ENCODE data around the gene GRIFIN. TPM values are rescaled to one million over a fixed set of nuclear protein-coding genes. Genes with fewer than 3 reads are reported as not detected.
A peak's percentile ranks its signal among the peaks of the same experiment; 100 is the strongest.

The GRIFIN gene
- polyA plus RNA-seq, 1 of the 3 experiments (the other 2 are of a cell fraction) = not detected

DNA sequence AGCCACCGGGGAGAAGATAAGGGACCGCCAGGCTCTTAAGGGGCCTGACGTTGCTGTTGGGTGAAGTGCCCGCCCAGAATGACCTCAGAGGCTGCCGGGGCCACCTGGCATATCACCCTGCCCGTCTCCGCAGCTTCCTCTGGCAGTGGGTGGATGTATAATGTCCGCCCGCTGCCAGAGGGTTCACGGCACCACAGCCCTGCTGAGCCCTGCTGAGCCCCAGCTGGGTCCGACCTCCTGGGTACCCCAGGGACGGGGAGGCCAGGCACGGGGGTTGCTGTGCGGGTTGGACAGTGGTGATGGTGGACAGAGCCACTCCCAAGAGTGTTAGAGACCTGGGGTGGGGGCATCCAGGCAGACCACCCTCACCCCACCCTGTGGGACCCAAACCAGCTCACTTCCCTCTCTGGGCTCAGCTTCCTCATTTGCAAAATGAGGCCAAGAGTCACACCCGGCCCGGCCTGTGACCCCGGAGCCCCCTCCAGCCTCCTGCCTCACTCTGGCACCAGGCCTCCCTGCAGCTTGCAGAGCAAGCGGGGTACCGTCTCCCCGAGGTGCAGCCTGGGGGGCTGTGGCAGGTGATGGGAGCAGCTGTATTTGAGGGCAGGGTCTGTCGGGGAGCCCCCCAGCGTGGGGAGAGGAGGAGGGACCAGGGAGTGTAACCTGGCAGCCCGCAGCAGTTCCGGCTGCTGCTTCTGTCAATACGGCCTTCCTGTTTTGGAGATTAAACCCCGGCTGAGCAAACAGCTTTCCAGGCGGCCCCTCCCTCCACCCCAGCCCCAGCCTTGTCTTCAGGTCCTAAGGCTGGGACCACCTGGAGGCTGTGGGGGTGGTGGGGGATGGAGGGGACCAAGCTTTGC is 34.9 kb upstream of the GRIFIN start:
- Histone ChIP-seq H4K20me1 (ENCODE audit: insufficient read depth) (no peaks in the 10 kb centered on the region), H3K27me3 (ENCODE audit: insufficient read depth) (no peaks in the 10 kb centered on the region), H3K79me2 (ENCODE audit: insufficient read depth) (no peaks in the 10 kb centered on the region), H3K4me3 (ENCODE audit: low read depth in 2 of 2, low read length in 1 of 2) (no peak overlapping the region), H2AFZ (ENCODE audit: low read depth) (no peak overlapping the region), H3K4me2 (no peak overlapping the region), H3F3A (replicated peaks; ENCODE audit: insufficient read depth) (peaks cover 7% of the 10 kb centered on the region), H3K9me2 (no peaks in the 10 kb centered on the region), H3K4me1 (ENCODE audit: control insufficient read depth in 1 of 2, insufficient read depth in 2 of 2, low read depth in 1 of 2, low read length in 1 of 2) (peaks cover 9 to 78% of the 10 kb centered on the region in 2 experiments; a peak in 3 of 4 replicates), H3K9ac (no peak overlapping the region), H3K27ac (ENCODE audit: low read depth in 2 of 2, low read length in 1 of 2) (peak overlapping the region in 1 of 2 experiments; percentile 67; a peak in 2 of 4 replicates), H3K9me3 (no peaks in the 10 kb centered on the region), H3K36me3 (replicated peaks in 1 of 2; ENCODE audit: control insufficient read depth in 1 of 2, insufficient read depth in 2 of 2, low read length in 1 of 2) (no peaks in the 10 kb centered on the region)
- TF ChIP-seq GATA2 (CRISPR knock-in tag; IDR thresholded peaks at IDR 0.05) (no peak), FOXJ3 (CRISPR knock-in tag; IDR thresholded peaks at IDR 0.05) (no peak), GABPA (IDR thresholded peaks at IDR 0.05; ENCODE audit: low read depth) (no peak), RAD21 (IDR thresholded peaks at IDR 0.05; ENCODE audit: low read length) (no peak), EP300 (IDR thresholded peaks at IDR 0.05; ENCODE audit: borderline replicate concordance in 1 of 2, low read depth in 1 of 2, low read length in 1 of 2) (no peak), SIN3A (IDR thresholded peaks at IDR 0.05; ENCODE audit: borderline replicate concordance, low read depth, low read length) (no peak), RFX5 (IDR thresholded peaks at IDR 0.05; ENCODE audit: low read length) (no peak), NFIC (IDR thresholded peaks at IDR 0.05; ENCODE audit: borderline replicate concordance) (no peak), TCF12 (IDR thresholded peaks at IDR 0.05) (no peak)
- TF ChIP-seq, protein P1, sequence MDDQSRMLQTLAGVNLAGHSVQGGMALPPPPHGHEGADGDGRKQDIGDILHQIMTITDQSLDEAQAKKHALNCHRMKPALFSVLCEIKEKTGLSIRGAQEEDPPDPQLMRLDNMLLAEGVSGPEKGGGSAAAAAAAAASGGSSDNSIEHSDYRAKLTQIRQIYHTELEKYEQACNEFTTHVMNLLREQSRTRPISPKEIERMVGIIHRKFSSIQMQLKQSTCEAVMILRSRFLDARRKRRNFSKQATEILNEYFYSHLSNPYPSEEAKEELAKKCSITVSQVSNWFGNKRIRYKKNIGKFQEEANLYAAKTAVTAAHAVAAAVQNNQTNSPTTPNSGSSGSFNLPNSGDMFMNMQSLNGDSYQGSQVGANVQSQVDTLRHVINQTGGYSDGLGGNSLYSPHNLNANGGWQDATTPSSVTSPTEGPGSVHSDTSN (IDR thresholded peaks at IDR 0.05) = no peak
- TF ChIP-seq, protein P2, sequence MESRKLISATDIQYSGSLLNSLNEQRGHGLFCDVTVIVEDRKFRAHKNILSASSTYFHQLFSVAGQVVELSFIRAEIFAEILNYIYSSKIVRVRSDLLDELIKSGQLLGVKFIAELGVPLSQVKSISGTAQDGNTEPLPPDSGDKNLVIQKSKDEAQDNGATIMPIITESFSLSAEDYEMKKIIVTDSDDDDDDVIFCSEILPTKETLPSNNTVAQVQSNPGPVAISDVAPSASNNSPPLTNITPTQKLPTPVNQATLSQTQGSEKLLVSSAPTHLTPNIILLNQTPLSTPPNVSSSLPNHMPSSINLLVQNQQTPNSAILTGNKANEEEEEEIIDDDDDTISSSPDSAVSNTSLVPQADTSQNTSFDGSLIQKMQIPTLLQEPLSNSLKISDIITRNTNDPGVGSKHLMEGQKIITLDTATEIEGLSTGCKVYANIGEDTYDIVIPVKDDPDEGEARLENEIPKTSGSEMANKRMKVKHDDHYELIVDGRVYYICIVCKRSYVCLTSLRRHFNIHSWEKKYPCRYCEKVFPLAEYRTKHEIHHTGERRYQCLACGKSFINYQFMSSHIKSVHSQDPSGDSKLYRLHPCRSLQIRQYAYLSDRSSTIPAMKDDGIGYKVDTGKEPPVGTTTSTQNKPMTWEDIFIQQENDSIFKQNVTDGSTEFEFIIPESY (IDR thresholded peaks at IDR 0.05; ENCODE audit: borderline replicate concordance, low read depth) = no peak
- TF ChIP-seq, protein P3, sequence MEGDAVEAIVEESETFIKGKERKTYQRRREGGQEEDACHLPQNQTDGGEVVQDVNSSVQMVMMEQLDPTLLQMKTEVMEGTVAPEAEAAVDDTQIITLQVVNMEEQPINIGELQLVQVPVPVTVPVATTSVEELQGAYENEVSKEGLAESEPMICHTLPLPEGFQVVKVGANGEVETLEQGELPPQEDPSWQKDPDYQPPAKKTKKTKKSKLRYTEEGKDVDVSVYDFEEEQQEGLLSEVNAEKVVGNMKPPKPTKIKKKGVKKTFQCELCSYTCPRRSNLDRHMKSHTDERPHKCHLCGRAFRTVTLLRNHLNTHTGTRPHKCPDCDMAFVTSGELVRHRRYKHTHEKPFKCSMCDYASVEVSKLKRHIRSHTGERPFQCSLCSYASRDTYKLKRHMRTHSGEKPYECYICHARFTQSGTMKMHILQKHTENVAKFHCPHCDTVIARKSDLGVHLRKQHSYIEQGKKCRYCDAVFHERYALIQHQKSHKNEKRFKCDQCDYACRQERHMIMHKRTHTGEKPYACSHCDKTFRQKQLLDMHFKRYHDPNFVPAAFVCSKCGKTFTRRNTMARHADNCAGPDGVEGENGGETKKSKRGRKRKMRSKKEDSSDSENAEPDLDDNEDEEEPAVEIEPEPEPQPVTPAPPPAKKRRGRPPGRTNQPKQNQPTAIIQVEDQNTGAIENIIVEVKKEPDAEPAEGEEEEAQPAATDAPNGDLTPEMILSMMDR (IDR thresholded peaks at IDR 0.05) = no peak
- TF ChIP-seq, protein P4, sequence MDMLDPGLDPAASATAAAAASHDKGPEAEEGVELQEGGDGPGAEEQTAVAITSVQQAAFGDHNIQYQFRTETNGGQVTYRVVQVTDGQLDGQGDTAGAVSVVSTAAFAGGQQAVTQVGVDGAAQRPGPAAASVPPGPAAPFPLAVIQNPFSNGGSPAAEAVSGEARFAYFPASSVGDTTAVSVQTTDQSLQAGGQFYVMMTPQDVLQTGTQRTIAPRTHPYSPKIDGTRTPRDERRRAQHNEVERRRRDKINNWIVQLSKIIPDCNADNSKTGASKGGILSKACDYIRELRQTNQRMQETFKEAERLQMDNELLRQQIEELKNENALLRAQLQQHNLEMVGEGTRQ (IDR thresholded peaks at IDR 0.05; ENCODE audit: borderline replicate concordance, low read depth, low read length) = no peak
- ChIA-PET CTCF (interaction anchor here (1.0 to 1.5 kb wide), 6 partner anchors 8 to 160 kb away, joined by 3 to 9 read pairs (median 4); no protein-coding TSS in a partner anchor), POLR2A (no interaction called here)
- 71% methylated on average over 10 of the region's 27 CpGs for WGBS (ENCODE audit: low lambda C conversion rate)
- DNase-seq = no peak

Measured in SK-N-SH (cell line).